Activated naive CD4-positive, alpha-beta T cell treated with anti-CD3 and anti-CD28 coated beads, Interleukin-2, amount 50 U/mL, for 16 hours (primary cell): Measurements from ENCODE around the gene CACNG4.

ENCODE experiments used
- DNase-seq: peaks from one replicate; pipeline ENCODE4 v3.0.0-alpha.2; 2020

Gene CACNG4

GRCh38 chr17:66985338-66986237, 21.1 kb downstream of the CACNG4 start:
- no peak for DNase-seq

GRCh38 chr17:66986659-66987058, 22.2 kb downstream of the CACNG4 start:
- no peak for DNase-seq

GRCh38 chr17:66987059-66987616, 22.6 kb downstream of the CACNG4 start:
- no peak for DNase-seq

- no peak for DNase-seq
Measured at GRCh38 chr17:66988069-66988798, 23.7 kb downstream of the CACNG4 start.

- no peak for DNase-seq
Measured at GRCh38 chr17:66989076-66989475, 24.6 kb downstream of the CACNG4 start.

- DNase-seq: no peak
Measured at GRCh38 chr17:66989579-66989978, 25.1 kb downstream of the CACNG4 start.

- no peak for DNase-seq
Measured at GRCh38 chr17:66990047-66990446, 25.5 kb downstream of the CACNG4 start.

- no peak for DNase-seq
Measured at GRCh38 chr17:66992911-66993442, 28.5 kb downstream of the CACNG4 start.

- DNase-seq: no peak
Measured at GRCh38 chr17:66994361-66994760, 29.9 kb downstream of the CACNG4 start.

GRCh38 chr17:66994930-66995535, 30.5 kb downstream of the CACNG4 start:
- DNase-seq: no peak

- DNase-seq: no peak
Measured at GRCh38 chr17:66995944-66996343, 31.4 kb downstream of the CACNG4 start.

GRCh38 chr17:66996926-66997325, 32.4 kb downstream of the CACNG4 start:
- no peak for DNase-seq

- DNase-seq: no peak
Measured at GRCh38 chr17:67003231-67003630, 38.7 kb downstream of the CACNG4 start.

GRCh38 chr17:67004181-67004580, 39.7 kb downstream of the CACNG4 start:
- DNase-seq: no peak

GRCh38 chr17:67007266-67007665, 42.8 kb downstream of the CACNG4 start:
- DNase-seq: no peak

GRCh38 chr17:67008101-67008500, 43.6 kb downstream of the CACNG4 start:
- no peak for DNase-seq

- no peak for DNase-seq
Measured at GRCh38 chr17:67011527-67012175, 47.1 kb downstream of the CACNG4 start.

- no peak for DNase-seq
Measured at GRCh38 chr17:67013891-67014290, 49.4 kb downstream of the CACNG4 start.

- no peak for DNase-seq
Measured at GRCh38 chr17:67015001-67015400, 50.5 kb downstream of the CACNG4 start.

- no peak for DNase-seq
Measured at GRCh38 chr17:67016039-67016762, 51.7 kb downstream of the CACNG4 start.

- DNase-seq: no peak
Measured at GRCh38 chr17:67017910-67018309, 53.4 kb downstream of the CACNG4 start.
